Fibroblast of lung (primary cell): ENCODE results near the gene HHIPL1. TPM values are rescaled to one million over a fixed set of nuclear protein-coding genes. Genes with fewer than 3 reads are reported as not detected.

ENCODE experiments used
- DNase-seq, 2 donors: peaks; one replicate each; pipeline versions ENCODE4 v3.0.0 to v3.0.0-alpha.2; 2010; ENCODE audit warnings: low read depth in 2 of 2
- H2AFZ ChIP-seq: 2 replicates; pipeline ENCODE4 v1.5.1; 2012; ENCODE audit warnings: low read length, control low read depth, inconsistent platforms
- H3K27ac ChIP-seq: 2 replicates; pipeline ENCODE4 v1.5.1; 2011; ENCODE audit warnings: low read length, control low read depth; ENCODE audit not compliant: insufficient read depth
- H3K27me3 ChIP-seq: 2 replicates; pipeline ENCODE4 v1.5.1; 2011; ENCODE audit warnings: mild to moderate bottlenecking, low read length; ENCODE audit not compliant: control insufficient read depth, insufficient read depth
- H3K36me3 ChIP-seq: 2 replicates; pipeline ENCODE4 v1.5.1; 2011; ENCODE audit warnings: low read length; ENCODE audit not compliant: control insufficient read depth, insufficient read depth
- H3K4me1 ChIP-seq: 2 replicates; pipeline ENCODE4 v1.5.1; 2011; ENCODE audit warnings: low read length; ENCODE audit not compliant: control insufficient read depth, insufficient read depth; ENCODE audit errors: extremely low read depth
- H3K4me2 ChIP-seq: 2 replicates; pipeline ENCODE4 v1.5.1; 2011; ENCODE audit warnings: low read length, control low read depth; ENCODE audit not compliant: insufficient read depth; ENCODE audit errors: extremely low read depth
- H3K4me3 ChIP-seq, 4 experiments: fragments of 200-600 bp in 1 of 4; sonication (generic) in 1 of 4; replicated peaks in 1 of 4; 2 replicates each; pipeline ENCODE4 v1.5.1; 2011 to 2016; ENCODE audit warnings: low read length in 4 of 4, low read depth in 3 of 4, mild to moderate bottlenecking in 3 of 4, control low read depth in 2 of 4, inconsistent platforms in 1 of 4, mixed read lengths in 1 of 4; ENCODE audit not compliant: insufficient read depth in 1 of 4; ENCODE audit errors: control extremely low read depth in 1 of 4
- H3K79me2 ChIP-seq: 2 replicates; pipeline ENCODE4 v1.5.1; 2012; ENCODE audit warnings: mild to moderate bottlenecking, low read length, inconsistent platforms; ENCODE audit not compliant: control insufficient read depth, insufficient read depth
- H3K9ac ChIP-seq: 2 replicates; pipeline ENCODE4 v1.5.1; 2011; ENCODE audit warnings: mild to moderate bottlenecking, low read length, control low read depth; ENCODE audit not compliant: insufficient read depth
- H3K9me3 ChIP-seq: 2 replicates; pipeline ENCODE4 v1.5.1; 2012; ENCODE audit warnings: low read depth, low read length; ENCODE audit not compliant: control insufficient read depth, insufficient read depth
- H4K20me1 ChIP-seq: 2 replicates; pipeline ENCODE4 v1.5.1; 2011; ENCODE audit warnings: low read length; ENCODE audit not compliant: control insufficient read depth, insufficient read depth; ENCODE audit errors: extremely low read depth
- CTCF ChIP-seq, 2 donors: IDR thresholded peaks in 1 of 2; conservative IDR thresholded peaks in 1 of 2; 1 replicate in 1 of 2; 2 replicates in 1 of 2; pipeline ENCODE4 v1.5.1; 2011 to 2012; ENCODE audit warnings: low read length in 2 of 2, control low read depth in 1 of 2, inconsistent platforms in 1 of 2, low read depth in 1 of 2, mild to moderate bottlenecking in 1 of 2
- EZH2 ChIP-seq: IDR thresholded peaks from 2 replicates; pipeline ENCODE4 v1.5.1; 2012; ENCODE audit warnings: low read length, control low read depth, mild to moderate bottlenecking; ENCODE audit errors: missing control alignments
- polyA plus RNA-seq, 2 donors: library from polyadenylated mRNA; depleted of rRNA in 1 of 2; stranded (reverse) in 1 of 2; unstranded in 1 of 2; fragments of >200 nt; gene quantifications; 2 replicates each; pipeline ENCODE4 v1.2.1, GENCODE V29; 2011 to 2012; ENCODE audit warnings: missing spikeins in 1 of 2
- total RNA-seq: library from RNA; depleted of rRNA; stranded (reverse); fragments of >200 nt; gene quantifications from 2 replicates; pipeline ENCODE4 v1.2.1, GENCODE V29; 2014

Gene HHIPL1
- total and polyA plus RNA-seq, 2 donors (not counting 1 experiment from before 2014, with no cell fraction given) = 1.5 to 9.9 TPM

- TF ChIP-seq CTCF (conservative IDR thresholded peaks at IDR 0.05 in 1 of 2, IDR thresholded peaks at IDR 0.05 in 1 of 2; ENCODE audit: low read depth in 1 of 2, low read length in 2 of 2) (no peak), EZH2 (no peak)
- H3K9ac ChIP-seq = no peak overlapping the region
- no peak overlapping the region for H3K27ac ChIP-seq
- peaks cover 5% of the 10 kb centered on the region for H3K27me3 ChIP-seq
- no peak overlapping the region for H3K4me2 ChIP-seq
- no peaks in the 10 kb centered on the region for H3K9me3 ChIP-seq
- no peaks in the 10 kb centered on the region for H3K36me3 ChIP-seq
- no peak overlapping the region for H3K4me3 ChIP-seq
- no peaks in the 10 kb centered on the region for H3K79me2 ChIP-seq
- no peak for DNase-seq
- no peaks in the 10 kb centered on the region for H3K4me1 ChIP-seq
- H2AFZ ChIP-seq = no peak overlapping the region
- no peaks in the 10 kb centered on the region for H4K20me1 ChIP-seq
Observed at GRCh38 chr14:99662846-99663245, 17.9 kb downstream of the HHIPL1 start.

GRCh38 chr14:99663386-99664057 is 18.6 kb downstream of the HHIPL1 start:
- no peak overlapping the region for H2AFZ ChIP-seq
- no peak for TF ChIP-seq EZH2
- TF ChIP-seq CTCF (conservative IDR thresholded peaks at IDR 0.05 in 1 of 2, IDR thresholded peaks at IDR 0.05 in 1 of 2; ENCODE audit: low read depth in 1 of 2, low read length in 2 of 2) = no peak
- no peak overlapping the region for H3K9ac ChIP-seq
- H3K79me2 ChIP-seq = no peaks in the 10 kb centered on the region
- no peaks in the 10 kb centered on the region for H4K20me1 ChIP-seq
- H3K4me2 ChIP-seq = no peak overlapping the region
- no peaks in the 10 kb centered on the region for H3K4me1 ChIP-seq
- no peaks in the 10 kb centered on the region for H3K9me3 ChIP-seq
- H3K27me3 ChIP-seq = no peaks in the 10 kb centered on the region
- no peaks in the 10 kb centered on the region for H3K36me3 ChIP-seq
- H3K4me3 ChIP-seq = no peak overlapping the region
- no peak for DNase-seq
- H3K27ac ChIP-seq = no peak overlapping the region

- Histone ChIP-seq H4K20me1 (no peaks in the 10 kb centered on the region), H3K27me3 (no peaks in the 10 kb centered on the region), H3K27ac (no peak overlapping the region), H3K4me1 (no peaks in the 10 kb centered on the region), H3K79me2 (no peaks in the 10 kb centered on the region), H3K4me2 (no peak overlapping the region), H3K9me3 (no peaks in the 10 kb centered on the region), H3K4me3 (no peak overlapping the region), H3K36me3 (no peaks in the 10 kb centered on the region), H3K9ac (no peak overlapping the region), H2AFZ (no peak overlapping the region)
- DNase-seq = no peak
- TF ChIP-seq EZH2 (no peak), CTCF (conservative IDR thresholded peaks at IDR 0.05 in 1 of 2, IDR thresholded peaks at IDR 0.05 in 1 of 2; ENCODE audit: low read depth in 1 of 2, low read length in 2 of 2) (no peak)
Observed at GRCh38 chr14:99664058-99664936, 19.4 kb downstream of the HHIPL1 start.
